Hematopoietic multipotent progenitor cell (in vitro differentiated cells): Measurements from ENCODE around the gene BLTP3B. TPM values are rescaled to one million over a fixed set of nuclear protein-coding genes. Genes with fewer than 3 reads are reported as not detected.
"Not testable (repeated sequence)": the region's sequence is repeated elsewhere in the genome, so short reads cannot be mapped to it uniquely, and the experiment has no call there.

Experiments
- DNase-seq, 3 donors: peaks; one replicate each; pipeline ENCODE4 v3.0.0-alpha.2; 2011 to 2015; ENCODE audit warnings: low read depth in 2 of 3, low spot score in 2 of 3
- total RNA-seq: library from RNA; depleted of rRNA; stranded (reverse); fragments of >200 nt; gene quantifications from one replicate; pipeline ENCODE4 v1.2.3, GENCODE V29; 2012

Gene BLTP3B
- 10.2 TPM for total RNA-seq

GRCh38 chr12:100142851-100143559, at the start of gene BLTP3B:
Gene BLTP3B, minus strand, starts transcription at chr12:100142874. Its CDS starts 239 bp downstream, at chr12:100142635.
- peak; percentile 69 to 89 (median 87) for DNase-seq

- DNase-seq = no peak
Measured at GRCh38 chr12:100189636-100190394, 47.1 kb upstream of the BLTP3B start.

GRCh38 chr12:100188888-100189635, 46.4 kb upstream of the BLTP3B start:
- DNase-seq = not testable (repeated sequence)

GRCh38 chr12:100187857-100188519, 45.3 kb upstream of the BLTP3B start:
- no peak for DNase-seq

- DNase-seq = no peak
Measured at GRCh38 chr12:100187068-100187467, 44.4 kb upstream of the BLTP3B start.

- DNase-seq = no peak
Measured at GRCh38 chr12:100186071-100186470, 43.4 kb upstream of the BLTP3B start.

GRCh38 chr12:100185361-100185894, 42.8 kb upstream of the BLTP3B start:
- no peak for DNase-seq

- DNase-seq = no peak
Measured at GRCh38 chr12:100184549-100185145, 42.0 kb upstream of the BLTP3B start.

- no peak for DNase-seq
Measured at GRCh38 chr12:100179252-100179651, 36.6 kb upstream of the BLTP3B start.

GRCh38 chr12:100176493-100176892, 33.8 kb upstream of the BLTP3B start:
- DNase-seq = not testable (repeated sequence)

- DNase-seq = no peak
Measured at GRCh38 chr12:100174495-100174894, 31.8 kb upstream of the BLTP3B start.

GRCh38 chr12:100173111-100173510, 30.4 kb upstream of the BLTP3B start:
- no peak for DNase-seq

GRCh38 chr12:100171248-100171647, 28.6 kb upstream of the BLTP3B start:
- DNase-seq = no peak

- no peak for DNase-seq
Measured at GRCh38 chr12:100170313-100170858, 27.7 kb upstream of the BLTP3B start.

- DNase-seq = no peak
Measured at GRCh38 chr12:100169345-100169744, 26.7 kb upstream of the BLTP3B start.

- no peak for DNase-seq
Measured at GRCh38 chr12:100168562-100168961, 25.9 kb upstream of the BLTP3B start.

- no peak for DNase-seq
Measured at GRCh38 chr12:100166232-100166631, 23.6 kb upstream of the BLTP3B start.

GRCh38 chr12:100165356-100165755, 22.7 kb upstream of the BLTP3B start:
- no peak for DNase-seq

GRCh38 chr12:100164153-100164704, 21.6 kb upstream of the BLTP3B start:
- DNase-seq = peak in 1 of 3 donors; percentile 13
